HL-60/S4 treated with retinoic acid at 250 ng/mL for 4 days and 3 days (cell line): ENCODE measurements around the gene ACTR1B.
"Not testable (repeated sequence)": the region's sequence is repeated elsewhere in the genome, so short reads cannot be mapped to it uniquely, and the experiment has no call there.

Source experiments
- in situ Hi-C: fragments of 300-500 bp; cut with MboI; formaldehyde crosslinking; loops from 2 replicates; pipeline ENCODE4 v1.7.0; 2022; ENCODE audit warnings: low sequenced_read_pairs

The ACTR1B gene

DNA sequence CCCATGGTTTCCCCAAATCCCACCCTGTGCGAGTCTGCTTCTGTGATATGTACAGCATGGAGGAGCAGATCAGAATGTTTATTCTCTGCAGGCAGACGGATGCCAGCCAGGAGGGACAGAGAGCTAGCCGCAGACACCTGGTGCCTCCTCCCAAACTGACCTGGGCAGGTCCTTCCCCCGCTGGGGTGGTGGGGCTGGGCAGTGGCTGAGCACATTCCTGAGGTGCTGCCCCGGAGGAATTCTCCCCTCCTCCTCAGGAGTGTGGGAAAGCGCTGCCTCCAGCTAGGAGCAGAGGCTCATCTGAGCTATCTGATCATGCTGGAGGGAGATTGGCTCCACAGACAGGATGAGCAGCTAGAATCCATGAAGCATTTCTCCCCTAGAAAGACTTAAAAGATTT, 27.3 kb upstream of the ACTR1B start:
- in situ Hi-C loops: no loop called here

DNA sequence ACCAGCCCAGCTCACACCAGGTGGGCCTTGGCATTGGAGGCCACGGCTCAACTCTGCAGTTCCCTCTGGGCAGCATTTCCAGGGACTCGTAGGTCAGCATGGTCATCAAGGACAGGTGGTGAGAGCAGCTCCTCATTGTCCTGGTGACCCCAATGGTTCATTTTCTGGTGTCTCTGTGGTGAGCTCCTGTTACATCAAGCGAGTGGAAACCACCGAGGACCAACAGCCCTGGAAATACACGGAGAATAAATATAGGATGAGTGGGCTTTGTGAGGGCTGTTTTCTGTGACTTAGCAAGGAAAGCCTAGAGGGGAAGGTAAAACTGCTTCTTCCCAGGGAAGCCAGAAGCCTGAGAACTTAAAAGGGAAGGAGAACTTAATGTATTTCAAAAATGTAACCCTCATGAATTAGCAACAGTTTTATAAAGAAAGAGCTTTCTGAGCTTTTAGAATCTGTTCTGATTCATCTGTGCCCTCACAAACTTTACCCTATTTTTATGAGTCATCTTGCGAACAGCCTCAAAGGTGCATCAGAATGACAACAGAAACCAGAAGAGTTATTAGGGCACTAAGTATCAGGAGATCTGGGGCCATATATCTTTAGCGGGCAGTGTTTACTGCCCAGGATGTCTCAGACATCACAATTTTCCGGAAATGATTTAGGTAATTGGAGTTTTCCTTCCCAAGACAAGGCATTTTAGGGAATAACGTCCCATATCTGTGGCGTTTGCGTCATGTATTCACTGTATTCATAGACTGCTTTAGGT, 24.4 kb upstream of the ACTR1B start:
- in situ Hi-C loops: no loop called here

DNA sequence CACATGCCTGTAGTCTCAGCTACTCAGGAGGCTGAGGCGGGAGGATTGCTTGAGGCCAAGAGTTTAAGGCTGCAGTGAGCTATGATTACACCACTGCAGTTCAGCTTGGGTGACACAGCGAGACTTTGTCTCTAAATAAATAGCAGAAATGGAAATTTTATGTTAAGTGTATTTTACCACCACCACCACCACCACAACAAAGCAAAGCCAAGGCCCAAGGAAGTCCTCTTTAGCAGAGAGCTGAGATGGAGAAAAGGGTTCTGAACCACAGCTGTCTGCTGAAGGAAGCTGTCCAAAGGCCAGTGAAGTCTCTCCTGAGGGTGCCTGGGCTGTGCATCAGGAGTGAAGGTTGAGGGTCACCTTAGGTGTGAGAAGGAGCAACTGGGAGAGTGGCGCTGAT, 23.4 kb upstream of the ACTR1B start:
- in situ Hi-C loops: not testable (repeated sequence)

DNA sequence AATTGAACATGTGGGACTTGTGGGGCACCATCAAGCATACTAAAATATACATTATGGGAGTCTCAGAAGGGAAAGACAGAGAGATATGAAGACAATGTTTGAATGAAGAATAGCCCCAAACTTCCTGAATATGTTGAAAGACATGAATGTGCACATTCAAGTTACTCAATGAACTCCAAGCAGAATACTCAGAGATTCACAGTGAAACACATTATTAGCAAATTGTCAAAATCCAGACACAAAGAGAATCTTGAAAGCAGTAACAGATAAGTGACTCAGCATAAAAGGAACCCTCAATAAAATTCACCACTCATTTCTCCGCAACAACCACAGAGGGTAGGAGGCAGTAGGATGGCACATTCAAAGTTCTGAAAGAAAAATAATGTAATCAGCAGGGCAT, 14.5 kb upstream of the ACTR1B start:
- in situ Hi-C loops: no loop called here

DNA sequence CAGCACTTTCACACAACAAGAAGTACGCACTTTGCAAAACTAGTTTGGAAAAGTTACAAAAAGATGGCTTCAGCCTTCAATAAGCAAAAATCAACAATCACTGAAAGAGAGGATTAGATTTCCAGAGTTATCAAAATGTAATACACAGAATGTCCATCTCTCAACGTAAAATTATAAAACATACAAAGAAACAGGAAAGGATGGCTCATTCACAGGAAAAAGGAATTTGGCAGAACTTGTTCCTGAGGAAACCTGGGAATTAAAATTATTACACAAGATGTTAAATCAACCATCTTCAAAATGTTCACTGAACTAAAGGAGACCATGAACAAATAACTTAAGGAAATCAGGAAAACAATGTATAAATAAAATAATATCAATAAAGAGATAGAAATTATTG, 13.6 kb upstream of the ACTR1B start:
- in situ Hi-C loops: no loop called here

DNA sequence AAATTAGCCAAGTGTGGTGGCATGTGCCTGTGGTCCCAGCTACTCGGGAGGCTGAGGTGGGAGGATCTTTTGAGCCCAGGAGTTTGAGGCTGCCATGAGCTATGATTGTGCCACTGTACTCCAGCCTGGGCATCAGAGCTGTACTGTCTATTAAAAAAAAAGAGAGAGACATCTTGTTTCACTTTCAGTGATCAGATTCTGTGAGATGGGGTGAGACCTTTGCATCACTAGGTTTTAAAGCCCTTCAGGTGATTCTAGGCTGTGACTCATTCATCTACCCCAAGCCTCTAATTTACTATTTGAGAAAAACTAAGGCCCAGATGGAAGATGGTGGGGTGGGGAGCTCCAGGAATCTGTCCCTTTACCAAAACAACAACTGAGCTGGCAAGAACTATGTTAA, 12.8 kb upstream of the ACTR1B start:
- in situ Hi-C loops: no loop called here

DNA sequence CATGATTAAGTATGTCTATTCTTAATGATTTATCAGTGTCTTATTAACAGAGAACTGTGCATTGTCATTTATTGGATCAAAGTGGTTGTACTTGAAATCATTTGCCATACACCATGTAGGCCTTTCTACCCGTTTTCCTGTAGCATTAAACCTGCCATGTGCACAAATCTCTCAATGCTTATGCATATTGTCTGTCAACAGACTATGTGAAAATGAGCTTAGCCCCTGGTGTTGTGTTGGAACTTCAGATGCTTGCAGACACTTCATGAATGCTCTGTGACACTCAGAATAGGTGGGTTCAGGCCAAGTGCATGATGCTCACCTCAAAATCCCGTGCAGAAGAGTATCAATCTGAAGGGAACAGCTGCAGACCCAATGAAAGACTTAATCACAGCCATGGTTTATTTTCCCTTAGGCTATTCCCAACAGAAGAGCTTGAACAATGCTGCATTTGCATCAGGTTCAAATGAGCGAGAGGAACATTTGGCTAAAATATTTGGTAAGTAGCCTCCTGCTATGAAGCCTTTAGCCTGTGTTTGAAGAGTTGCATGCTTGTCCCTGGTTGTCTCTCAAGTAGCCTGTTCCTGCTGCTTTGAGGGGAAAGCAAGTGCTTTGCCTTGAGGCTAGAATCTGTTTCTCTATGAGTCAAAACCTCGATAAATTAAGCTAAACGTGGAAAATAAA, 11.7 kb upstream of the ACTR1B start:
- in situ Hi-C loops: no loop called here

DNA sequence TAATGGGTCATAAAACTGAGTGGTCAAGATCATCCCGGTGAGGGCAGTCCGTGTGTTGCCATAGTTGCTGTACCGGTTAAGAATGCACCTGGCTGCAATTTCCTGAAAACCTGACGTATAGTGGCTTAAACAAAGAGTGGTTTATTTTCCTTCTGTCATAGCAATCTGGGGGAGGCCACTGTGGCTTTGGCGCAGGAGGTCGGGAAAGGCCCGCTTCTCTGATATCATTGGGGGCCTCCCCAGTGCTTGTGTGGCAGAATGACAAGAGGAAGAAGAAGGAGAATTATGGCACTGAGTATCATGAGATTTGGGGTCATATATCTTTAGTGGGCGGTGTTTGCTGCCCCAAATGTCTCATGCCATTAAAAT, 10.1 kb upstream of the ACTR1B start:
- in situ Hi-C loops: loop anchor here (25.0 kb wide), 1 partner anchor 1612 kb away; no protein-coding TSS in a partner anchor

DNA sequence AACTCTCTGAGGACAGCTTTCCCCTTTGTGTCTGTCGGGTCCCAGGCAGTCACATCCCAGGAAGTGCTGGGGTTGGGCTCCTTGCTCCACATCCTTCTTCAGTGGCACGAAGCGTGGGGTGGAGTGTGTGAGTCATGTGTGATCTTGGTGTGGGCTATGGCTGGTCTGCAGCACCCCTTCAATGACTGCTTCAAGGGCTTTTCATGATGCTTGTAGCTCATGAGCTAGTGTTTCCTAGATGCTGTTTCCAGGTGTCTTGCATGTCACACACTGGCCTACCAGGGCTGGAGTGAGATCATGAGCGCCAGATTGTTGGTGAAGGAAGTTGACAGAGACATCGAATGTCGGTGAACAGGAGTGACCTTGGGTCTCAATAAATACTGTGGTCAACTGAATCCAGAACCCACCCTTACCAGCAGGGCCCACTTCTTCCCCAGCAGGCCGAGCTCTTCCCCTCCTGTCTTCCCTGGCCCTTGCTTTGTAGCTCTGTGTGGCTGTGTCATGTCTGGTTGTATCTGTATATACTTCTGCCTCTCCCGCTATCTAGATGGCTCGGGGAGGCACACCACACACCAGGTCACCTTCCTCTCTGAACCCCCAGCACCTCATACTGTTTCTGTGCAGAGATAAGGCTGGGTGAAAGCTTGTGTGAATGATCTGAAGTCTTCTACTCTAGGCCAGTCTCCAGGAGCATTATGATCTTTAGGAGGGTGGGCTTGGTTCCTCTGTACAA, 9.5 kb upstream of the ACTR1B start:
- in situ Hi-C loops: loop anchor here (25.0 kb wide), 1 partner anchor 1611 kb away; no protein-coding TSS in a partner anchor

DNA sequence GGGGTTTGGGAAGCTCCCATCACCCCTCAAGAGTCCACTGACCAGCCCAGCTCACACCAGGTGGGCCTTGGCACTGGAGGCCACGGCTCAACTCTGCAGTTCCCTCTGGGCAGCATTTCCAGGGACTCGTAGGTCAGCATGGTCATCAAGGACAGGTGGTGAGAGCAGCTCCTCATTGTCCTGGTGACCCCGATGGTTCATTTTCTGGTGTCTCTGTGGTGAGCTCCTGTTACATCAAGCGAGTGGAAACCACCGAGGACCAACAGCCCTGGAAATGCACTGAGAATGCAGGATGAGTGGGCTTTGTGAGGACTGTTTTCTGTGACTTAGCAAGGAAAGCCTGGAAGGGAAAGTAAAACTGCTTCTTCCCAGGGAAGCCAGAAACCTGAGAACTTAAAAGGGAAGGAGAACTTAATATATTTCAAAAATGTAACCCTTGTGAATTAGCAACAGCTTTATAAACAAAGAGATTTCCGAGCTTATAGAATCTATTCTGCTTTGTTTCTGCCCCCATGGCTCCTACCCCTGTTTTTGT, 8.8 kb upstream of the ACTR1B start:
- in situ Hi-C loops: loop anchor here (25.0 kb wide), 1 partner anchor 1610 kb away; no protein-coding TSS in a partner anchor

DNA sequence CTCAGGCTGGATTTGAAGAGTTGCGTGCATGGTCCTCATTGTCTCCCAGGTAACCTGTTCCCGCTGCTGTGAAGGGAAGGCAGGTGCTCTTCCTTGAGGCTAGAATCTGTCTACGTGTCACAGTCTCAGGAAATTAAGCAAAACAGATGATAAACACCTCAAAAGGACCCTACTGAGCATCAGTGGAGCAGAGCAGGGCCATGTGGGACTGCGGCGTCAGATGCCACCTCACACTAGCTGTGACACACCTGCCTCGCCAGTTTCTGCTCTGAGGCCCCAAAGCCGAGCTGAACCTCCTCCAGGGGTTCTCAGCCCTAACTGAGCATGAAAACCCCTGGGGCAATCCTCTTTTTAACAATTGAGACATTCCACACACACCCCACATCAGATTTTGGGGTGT, 7.7 kb upstream of the ACTR1B start:
- in situ Hi-C loops: loop anchor here (25.0 kb wide), 1 partner anchor 1609 kb away; no protein-coding TSS in a partner anchor

DNA sequence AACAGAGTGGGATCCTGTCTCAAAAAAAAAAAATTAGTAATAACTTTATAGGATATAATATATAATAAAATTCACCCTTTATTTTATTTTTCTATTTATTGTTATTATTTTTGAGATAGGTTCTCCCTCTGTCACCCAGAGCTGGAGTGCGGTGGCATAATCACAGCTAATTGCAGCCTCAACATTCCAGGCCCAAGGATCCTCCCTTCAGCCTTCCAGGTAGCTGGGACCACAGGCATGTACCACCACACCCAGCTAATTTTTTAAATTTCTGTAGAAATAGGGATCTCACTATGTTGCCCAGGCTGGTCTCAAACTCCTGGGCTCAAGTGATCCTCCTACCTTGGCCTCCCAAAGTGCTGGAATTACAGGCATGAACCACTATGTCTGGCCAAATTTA, 6.6 kb upstream of the ACTR1B start:
- in situ Hi-C loops: loop anchor here (25.0 kb wide), 1 partner anchor 1608 kb away; no protein-coding TSS in a partner anchor

DNA sequence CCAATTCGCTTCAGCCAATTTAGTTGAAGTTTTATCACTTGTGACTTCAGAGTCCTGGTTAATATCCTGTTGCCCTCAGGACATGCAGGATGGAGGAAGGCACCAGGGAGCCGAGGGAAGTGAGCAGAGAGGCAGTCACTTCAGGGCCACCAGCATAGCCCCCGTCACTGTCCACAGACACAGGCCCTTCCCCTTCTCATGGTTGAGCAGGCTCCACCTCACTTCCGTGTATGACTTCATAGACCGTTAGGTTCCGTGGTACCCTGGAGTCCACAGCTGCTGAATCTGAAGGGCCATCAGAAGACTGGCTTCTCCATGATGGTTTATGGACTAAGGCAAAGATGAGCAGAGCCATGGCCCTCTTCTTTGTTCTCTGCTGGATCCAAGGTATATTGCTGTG, 5.6 kb upstream of the ACTR1B start, which contains the start of gene C2orf92:
Gene C2orf92, plus strand, starts transcription at position 266 of the 400 bp plus-strand sequence. Its CDS starts 76 bp downstream, at position 342.
- in situ Hi-C loops: loop anchor here (25.0 kb wide), 1 partner anchor 1607 kb away; no protein-coding TSS in a partner anchor

DNA sequence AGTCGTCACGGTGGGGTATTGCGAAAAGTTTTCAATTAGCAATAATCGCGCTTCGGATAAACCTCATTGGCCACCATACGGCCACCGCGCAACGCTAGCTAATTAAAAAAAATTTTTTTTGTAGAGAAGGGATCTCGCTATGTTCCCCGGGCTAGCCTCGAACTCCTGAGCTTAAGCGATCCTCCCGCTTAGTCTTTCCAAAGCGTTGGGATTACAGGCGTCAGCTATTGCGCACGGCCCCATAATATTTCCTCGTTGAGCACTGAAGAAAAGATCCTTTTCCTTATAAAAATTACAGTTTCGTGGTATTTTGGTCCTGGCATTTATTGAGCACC, 759 bp upstream of the ACTR1B start:
- in situ Hi-C loops: loop anchor here (25.0 kb wide), 1 partner anchor 1602 kb away; no protein-coding TSS in a partner anchor

DNA sequence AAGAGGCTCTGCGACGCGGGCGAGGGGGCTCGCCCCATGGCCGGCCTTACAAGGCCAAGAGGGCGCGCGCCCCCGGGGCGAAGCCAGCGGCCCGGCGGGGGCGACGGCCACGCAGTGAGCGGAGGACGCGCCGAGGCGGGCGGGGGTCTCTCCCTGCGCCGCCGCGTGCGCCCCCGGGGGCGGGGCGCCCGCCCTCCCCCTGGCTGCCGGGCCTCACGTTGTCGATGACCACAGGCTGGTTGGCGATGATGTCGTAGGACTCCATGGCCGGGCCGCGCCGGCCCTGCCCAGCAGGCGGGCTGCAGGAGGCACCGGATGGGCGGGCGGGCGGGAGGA, 250 bp downstream of the ACTR1B start:
- in situ Hi-C loops: loop anchor here (25.0 kb wide), 1 partner anchor 1601 kb away; no protein-coding TSS in a partner anchor

DNA sequence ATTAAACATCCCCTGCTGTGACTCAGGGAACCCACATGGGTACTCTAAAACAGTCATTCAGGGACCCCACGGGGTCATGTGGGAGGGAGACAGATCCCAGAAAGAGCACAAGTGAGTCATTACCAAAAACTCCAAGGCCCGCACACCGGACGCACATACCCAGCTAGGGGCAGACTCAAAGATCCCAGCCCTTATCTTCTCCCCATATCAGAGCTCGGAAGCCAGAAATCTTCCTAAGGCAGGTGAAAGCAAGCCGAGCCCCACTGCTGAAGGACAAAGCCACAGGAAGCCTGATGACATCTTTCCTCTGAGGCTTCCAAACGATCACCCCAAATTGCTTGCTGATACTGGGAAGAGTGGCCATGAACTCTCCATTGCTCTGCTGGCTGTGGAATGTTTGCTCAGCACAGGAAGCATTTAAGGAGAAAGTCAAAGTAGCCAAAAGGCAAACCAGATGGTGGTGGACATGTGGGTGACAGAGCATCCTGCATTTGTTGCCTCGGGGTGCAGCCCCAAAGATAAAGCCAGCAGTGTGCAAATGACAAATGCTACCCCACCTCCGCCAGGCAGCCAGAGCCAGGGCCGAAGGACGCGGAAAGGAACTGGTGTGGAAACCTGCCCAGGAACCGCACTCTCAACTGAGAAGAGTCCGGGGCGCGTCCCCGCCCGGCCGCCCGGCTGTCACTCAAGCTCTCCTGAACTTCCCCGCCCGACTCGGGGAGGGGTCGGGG, 784 bp downstream of the ACTR1B start:
- in situ Hi-C loops: loop anchor here (25.0 kb wide), 1 partner anchor 1601 kb away; no protein-coding TSS in a partner anchor

DNA sequence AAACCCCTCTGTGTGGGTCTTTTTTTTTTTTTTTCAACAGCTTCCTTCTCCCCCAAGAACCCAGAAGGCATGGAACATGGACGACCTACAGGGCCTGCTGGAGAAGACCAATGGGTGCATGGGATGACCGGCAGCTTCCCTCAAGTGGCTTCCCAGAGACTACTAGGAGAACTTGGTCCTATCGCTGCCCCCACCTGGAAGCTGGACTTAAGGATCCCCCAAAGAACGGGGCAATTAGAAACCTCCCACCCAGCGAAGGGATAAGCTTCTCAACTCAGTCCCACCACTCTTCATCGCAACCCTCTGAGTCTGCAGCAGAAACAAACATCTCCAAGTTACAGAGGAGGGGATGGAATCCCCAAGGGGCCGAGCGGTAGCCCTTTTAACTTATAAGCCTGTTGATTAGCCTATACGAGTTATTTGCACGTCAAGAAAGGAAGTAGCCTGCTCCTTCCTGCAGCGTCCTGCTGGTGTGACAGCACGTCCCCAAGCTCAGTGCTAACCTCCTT, 1.4 kb downstream of the ACTR1B start:
- in situ Hi-C loops: loop anchor here (25.0 kb wide), 1 partner anchor 1600 kb away; no protein-coding TSS in a partner anchor

DNA sequence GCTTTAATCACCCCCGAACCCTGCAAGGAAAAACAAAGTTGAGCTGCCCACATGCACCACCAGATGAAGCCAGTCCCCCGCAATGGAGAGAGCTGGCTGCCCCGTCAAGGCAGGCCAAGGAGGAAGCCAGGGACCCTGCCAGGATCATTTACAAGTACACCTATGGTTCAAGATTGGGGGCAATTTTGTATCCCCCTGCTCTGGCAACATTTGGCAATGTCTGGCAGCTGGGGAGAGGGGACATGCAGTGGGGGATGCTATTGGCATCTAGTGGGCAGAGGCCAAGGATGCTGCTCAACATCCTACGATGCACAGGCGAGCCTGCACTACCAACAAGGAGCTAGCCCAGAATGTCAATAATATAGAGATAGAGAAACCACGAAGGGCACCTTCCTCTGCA, 1.9 kb downstream of the ACTR1B start:
- in situ Hi-C loops: loop anchor here (25.0 kb wide), 1 partner anchor 1600 kb away; no protein-coding TSS in a partner anchor

DNA sequence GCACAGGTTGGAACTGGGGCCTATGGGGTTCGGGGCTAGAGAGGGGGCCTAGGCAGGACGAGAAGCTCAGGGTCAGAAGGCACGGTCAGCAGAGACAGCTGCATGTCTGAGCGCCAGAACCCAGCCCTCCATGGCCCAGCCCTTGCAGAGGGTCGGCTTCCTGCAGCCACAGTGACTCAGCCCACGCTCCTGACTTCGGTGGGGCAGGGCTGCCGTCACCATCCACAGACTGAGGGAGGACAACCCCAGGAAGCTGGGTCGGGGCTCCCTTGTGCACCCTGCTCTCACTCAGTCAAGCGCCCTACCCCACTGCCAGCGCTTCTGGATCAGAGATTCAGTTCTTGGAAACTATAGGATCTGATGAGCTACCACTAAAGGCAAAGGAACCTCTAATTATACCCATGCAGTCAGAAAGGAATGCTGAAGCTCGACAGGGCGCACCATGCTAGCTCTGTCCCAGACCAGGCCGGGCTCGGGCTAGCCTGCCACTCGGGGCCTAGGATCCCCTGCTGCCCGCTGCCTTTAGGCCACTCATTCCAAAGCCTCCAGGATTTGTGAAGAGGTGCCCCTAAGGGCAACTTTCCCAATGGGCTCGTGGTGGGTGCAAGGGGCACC, 3.0 kb downstream of the ACTR1B start:
- in situ Hi-C loops: loop anchor here (25.0 kb wide), 1 partner anchor 1599 kb away; no protein-coding TSS in a partner anchor
